GM19455 (cell line): ENCODE data around the gene ELOVL1.

Source experiments
- ATAC-seq: cut with Tn5 transposase; IDR thresholded peaks from one replicate; pipeline ENCODE4 v1.9.1; 2021; ENCODE audit not compliant: unreplicated experiment

Gene ELOVL1

DNA sequence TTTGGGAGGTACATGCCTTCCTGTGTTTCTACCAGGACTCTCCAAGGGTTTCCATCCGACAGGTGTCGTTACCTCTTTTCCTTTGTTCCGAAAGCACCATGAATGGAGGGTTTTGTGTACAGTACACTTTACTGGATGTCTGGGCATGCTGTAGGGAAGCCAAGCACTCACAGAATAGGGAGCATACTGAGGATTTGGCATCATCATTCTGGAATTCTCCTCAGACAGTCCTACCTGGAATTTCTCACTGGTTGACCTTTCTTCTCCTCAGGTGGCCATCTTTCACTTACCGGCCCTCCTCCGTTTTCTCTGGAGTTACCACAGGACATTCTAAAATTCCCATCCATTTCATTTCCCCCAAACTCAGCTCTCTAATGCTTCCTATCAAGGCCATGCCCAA, 36.1 kb downstream of the ELOVL1 start:
- ATAC-seq = no peak

DNA sequence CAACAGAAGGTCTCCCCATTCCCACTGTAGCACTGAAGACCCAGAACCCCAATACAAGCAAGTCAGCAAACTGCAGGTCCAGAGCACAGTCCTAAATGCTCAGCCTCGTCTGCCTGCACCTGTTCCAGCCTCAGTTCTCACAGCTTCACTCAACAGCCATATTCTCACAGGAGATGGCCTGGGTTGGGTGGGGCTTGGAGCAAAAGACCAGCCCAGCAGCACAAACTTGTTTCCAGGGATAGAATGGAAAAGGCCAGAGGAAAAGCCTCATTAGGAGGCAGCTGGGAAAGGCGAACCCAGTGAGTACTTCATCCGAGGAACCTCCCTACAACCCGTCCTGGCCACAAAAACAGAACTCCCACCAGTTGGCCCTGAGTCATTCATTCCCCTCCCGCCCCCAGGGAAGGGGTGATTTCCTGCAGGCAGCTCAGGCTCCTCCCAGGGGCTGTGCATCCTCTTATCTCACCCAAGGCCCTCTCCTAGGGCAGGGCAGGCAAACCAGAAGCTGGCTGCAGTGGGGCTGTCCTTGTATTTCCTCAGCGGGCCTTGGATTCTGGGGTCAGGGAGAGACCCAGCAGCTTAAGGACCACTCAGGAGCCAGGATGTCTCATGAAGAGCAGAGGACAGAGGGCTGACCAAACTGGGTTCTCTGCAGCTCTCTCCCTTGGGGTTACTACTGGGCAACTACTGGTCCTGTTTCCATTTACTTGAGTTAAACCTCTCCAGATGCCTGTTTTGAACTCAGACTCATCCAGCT, 37.6 kb downstream of the ELOVL1 start:
- no peak for ATAC-seq

DNA sequence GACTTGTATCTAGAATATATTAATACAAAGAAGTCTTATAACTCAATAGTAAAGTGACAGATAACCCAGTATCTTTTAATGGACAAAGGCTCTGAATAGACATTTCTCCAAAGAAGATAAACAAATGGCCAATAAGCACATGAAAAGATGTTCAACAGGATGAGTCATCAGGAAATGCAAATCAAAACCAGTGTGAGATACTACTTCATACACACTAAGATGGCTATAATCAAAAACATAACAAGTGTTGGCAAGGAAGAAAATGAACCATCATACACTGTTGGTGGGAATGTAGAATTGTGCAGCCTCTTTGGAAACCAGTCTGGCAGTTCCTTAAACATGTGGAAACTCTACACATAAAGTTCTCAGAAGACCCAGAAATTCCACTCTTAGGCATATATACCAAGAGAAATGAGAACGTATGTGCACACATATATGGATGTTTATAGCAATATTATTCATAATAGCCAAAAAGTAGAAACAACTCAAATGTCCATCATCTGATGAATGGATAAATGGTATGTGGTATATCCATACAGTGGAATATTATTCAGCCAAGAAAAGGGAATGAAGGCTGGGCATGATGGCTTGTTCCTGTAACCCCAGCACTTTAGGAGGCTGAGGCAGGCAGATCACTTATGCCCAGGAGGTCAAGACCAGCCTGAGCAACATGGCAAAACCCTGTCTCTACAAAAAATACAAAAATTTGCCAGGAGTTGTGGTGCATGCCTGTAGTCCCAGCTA, 40.1 kb downstream of the ELOVL1 start:
- ATAC-seq = no peak

DNA sequence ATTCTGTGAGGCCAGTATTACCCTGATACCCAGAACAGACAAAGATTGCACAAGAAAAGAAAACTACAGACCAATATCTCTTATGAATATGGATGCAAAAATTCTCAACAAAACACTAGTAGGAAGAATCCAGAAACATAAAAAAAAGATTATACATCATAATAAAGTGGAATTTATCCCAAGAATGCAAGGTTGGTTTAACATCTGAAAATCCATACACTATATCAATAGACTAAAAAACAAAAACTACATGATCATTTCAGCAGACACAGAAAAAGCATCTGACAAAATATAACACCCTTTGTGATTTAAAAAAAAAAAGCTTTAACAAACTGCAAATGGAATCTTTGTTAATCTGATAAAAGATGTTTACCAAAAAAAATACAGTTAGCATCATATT, 42.4 kb downstream of the ELOVL1 start:
- ATAC-seq = no peak

DNA sequence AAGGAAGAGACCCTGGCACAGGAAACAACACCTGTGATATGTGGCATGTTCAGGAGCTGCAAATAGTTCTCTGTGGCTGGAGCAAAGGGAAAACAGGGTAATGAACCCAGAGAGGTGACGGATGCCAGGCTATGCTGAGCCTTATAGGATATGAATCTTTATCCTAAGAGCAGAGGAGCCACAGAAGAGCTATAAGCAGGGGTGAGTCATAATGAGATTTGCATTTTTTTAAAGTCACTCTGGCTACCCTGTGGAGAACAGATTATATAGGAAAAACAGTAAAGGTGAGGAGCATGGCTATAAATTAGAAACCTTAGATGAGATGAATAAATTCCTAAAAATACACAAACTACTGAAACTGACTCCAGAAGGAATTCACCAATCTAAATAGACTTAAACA, 43.0 kb downstream of the ELOVL1 start:
- no peak for ATAC-seq

DNA sequence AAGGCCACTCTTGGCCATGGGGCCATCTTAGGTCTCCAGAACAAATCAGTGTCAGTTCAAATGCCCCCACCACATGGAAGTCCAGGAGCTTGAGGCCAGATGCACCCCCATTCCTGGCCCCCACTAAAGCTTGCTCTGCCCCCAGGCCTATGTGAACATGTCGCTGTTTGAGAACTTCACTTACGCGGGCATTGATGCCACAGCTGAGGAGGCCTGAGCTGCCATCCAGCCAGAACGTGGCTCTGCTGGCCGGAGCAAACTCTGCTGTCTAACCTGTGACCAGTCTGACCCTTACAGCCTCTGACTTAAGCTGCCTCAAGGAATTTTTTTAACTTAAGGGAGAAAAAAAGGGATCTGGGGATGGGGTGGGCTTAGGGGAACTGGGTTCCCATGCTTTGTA, 45.3 kb downstream of the ELOVL1 start:
- no peak for ATAC-seq

DNA sequence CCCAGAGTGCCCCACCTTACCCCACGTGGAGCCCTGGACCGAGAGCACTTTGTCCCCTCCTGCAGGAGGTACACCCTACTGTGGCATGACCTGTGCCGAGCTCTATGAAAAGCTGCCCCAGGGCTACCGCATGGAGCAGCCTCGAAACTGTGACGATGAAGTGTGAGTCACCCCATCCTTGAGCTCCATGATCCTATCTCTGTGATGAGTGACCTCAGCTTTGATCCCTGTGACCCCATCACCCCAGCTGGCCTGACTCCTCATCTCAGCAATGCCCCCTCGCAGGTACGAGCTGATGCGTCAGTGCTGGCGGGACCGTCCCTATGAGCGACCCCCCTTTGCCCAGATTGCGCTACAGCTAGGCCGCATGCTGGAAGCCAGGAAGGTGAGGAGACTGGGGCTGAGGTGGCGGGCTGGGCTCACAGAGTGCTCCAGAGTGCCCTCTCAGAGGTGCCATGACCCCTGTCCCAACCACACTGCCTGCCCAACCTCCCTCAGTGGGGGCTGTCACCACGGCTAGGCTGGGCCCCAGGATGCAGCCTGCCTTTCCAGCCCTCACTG, 46.4 kb downstream of the ELOVL1 start:
- no peak for ATAC-seq

DNA sequence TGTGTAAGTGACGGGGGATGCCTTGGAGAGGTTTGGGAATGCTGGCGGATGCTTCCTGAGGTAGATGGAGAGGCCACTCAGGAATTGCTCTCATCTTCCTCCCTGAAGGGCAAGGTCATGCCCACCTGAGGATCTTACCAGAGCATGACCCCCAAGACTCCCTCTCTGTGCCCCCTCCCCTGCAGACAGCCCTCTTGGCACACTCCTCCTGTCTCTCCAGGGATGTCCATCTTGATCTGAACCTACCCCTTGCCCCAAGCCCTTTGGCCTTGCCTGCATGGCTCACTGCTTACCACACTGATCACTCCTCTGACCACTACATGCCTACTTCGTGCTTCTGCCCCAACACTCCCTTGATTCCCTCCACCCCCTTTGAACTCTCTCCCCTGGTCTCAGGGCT, 48.0 kb downstream of the ELOVL1 start:
- no peak for ATAC-seq

DNA sequence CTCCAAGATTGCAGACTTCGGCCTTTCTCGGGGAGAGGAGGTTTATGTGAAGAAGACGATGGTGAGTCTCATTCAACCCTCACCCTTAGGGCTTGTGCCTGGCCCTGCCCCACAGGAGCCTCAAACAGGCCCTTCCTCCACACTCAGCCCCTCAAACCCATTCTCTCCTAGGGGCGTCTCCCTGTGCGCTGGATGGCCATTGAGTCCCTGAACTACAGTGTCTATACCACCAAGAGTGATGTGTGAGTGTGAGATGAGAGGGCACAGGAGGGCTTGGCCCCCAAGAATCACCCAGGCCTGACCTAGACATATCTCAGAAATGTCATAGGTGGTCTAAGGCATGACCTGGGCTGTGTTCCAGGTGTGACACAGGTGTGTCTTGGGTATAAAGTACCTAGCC, 48.5 kb downstream of the ELOVL1 start:
- no peak for ATAC-seq

DNA sequence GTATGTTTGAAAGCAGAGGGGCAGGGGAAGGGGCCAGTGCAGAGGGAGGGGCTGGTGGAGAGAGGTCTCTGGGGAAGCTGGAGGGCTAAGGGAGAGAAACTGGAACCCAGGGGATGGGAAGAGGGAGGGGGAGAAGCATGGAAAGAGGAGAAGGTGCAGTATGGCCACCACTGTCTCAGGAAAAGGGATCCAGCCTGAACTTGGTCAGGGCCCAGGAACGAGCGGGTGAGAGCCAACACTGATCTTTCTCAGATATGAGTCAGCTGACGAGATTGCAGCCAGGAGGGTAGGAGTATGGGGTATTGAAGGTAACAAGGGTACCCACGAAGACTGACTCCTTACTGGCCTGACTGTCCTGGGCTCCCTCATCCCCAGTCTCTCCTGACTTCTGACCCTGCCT, 49.0 kb downstream of the ELOVL1 start:
- no peak for ATAC-seq

DNA sequence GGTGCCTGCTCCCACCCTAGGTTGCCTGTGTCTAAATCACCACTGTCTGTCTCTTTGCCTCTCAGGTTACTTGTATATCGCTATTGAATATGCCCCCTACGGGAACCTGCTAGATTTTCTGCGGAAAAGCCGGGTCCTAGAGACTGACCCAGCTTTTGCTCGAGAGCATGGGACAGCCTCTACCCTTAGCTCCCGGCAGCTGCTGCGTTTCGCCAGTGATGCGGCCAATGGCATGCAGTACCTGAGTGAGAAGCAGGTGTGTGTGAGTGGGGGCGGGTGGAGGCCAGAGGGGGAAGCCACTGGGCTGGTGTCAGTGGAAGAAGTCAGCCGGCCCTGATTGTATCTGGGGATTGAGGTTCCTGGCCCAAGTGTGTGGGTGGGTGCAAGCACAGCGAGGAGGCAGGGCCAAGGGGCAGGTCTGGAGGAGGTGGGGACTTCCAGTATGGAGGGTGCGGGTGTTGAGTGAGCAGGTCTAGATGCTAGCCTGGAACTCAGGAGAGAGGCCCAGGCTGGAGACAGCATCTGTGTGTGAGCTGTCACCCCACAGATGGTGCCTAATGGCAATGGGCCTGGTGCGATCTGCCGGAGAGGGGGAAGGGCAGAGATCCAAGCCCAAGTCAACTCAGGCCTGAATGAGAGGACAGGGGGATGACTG, 49.9 kb downstream of the ELOVL1 start:
- no peak for ATAC-seq

DNA sequence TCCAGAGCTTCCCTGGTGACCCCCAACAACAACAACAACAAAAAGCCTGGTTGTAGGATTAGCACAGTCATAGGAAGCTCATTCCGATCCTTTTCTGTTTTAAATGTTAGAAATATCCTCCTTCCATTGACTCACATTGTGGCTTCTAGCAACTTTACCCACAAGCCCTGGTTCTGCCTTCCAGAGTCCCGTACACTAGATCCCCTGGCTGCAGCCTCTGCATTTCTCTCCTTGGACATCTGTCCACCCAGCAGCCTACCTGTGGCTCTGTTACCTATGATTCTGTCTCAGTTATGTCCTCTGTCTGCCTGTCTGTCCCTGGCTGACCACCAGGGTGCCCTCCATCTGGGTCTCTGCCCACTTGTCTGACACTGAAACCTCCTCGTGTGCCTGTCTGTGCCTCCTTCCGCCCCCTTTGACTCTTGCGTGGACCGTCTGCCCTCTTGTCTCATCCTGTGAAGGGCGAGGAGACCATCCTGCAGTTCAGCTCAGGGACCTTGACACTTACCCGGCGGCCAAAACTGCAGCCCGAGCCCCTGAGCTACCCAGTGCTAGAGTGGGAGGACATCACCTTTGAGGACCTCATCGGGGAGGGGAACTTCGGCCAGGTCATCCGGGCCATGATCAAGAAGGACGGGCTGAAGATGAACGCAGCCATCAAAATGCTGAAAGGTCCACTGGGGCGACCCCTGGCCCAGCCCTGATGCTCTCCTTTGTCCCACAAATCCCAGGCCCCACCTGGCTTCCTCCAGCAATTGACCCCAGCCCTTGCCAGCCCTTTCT, 50.9 kb downstream of the ELOVL1 start:
- no peak for ATAC-seq

DNA sequence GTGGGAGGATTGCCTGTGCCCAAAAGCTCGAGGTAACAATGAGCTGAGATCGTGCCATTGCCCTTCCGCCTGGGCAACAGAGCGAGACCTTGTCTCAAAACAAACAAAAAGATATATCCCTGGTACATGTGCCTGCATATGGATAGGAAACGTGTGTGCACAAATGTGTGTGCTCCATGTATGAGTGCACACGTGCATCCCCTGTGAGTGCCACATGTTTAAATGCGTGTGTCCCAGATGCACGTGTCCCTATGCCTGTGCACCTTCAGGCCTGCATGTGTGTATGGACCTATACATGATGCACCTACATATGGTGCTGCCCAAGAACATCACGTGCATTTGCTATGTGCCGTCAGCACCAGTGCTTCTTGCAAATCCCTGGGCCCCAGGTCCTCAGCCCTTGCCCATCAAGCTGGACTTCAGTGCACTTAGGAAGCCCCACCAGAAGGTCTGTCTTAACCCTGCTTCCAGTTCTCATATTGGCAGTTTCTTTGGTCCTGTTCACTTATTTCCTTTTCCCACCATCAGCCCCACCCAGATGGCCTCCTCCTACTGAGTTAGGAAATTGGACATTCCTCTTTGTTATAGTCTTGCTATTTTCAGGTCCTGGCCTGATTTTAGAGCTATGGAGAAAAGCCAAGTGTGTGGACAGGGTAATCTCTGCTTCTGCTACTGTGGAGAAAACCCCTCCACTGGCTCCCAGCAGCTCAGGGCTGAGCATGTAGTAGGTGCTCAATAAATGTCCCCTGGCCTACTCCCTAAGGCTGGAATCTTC, 51.7 kb downstream of the ELOVL1 start:
- no peak for ATAC-seq

DNA sequence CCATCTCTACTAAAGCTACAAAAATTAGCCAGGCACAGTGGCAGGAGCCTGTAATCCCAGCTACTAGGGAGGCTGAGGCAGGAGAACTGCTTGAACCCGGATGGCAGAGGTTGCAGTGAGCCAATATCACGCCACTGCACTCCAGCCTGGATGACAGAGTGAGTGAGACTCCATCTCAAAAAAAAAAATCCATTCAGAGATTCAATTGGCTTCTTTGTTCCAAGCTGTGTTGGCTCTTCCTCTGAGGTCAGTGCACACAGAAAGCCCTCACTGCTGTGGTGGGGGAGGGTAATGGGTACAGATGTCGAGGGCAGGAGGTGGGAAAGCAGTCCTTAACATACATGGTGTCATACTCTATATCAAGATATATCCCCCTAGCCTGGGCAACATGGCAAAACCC, 52.3 kb downstream of the ELOVL1 start:
- no peak for ATAC-seq

DNA sequence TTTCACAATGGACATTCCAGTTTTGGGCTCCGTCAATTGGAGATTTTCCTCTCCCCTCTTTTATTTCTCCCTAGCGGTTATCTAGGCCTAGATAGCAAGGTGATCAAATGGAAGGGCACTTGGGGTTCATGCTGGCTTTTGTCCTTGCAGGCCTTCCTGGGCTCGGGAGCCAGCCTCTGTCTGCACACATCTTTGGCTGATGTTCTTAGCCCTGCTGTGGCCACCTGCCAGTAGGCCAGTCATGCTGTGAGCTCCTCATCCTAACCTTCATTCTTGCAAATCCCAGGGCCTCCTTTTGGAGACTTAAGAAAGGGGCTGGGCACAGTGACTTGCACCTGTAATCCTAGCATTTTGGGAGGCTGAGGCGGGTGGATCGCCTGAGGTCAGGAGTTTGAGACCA, 53.6 kb downstream of the ELOVL1 start:
- no peak for ATAC-seq

DNA sequence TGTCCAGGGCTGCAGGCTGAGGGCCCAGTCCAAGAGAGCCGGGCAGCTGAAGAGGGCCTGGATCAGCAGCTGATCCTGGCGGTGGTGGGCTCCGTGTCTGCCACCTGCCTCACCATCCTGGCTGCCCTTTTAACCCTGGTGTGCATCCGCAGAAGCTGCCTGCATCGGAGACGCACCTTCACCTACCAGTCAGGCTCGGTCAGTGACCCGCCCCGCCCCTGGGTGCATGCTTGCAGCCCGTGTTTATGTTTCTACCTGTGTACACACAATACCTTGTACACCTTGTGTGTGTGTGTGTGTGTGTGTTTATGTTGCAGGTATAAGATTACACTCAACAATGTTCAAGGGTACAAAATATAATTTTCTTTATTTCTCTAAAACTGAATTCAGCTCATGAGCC, 54.0 kb downstream of the ELOVL1 start:
- no peak for ATAC-seq
